Endothelial cell of umbilical vein (primary cell): ENCODE measurements around the gene DNASE1L1. TPM values are rescaled to one million over a fixed set of nuclear protein-coding genes. Genes with fewer than 3 reads are reported as not detected.

Experiments used
- BruUV-seq: library from RNA; stranded (reverse); fragments of 400-500 nt; replicated peaks from 2 replicates; lab custom pipeline; 2021; lab: Mats Ljungman, UMichigan
- CTCF ChIA-PET: fragments of 300-600, 350-600 bp; sonication (Branson Sonifier 250); formaldehyde crosslinking; loops from one replicate; lab custom pipeline; 2021; ENCODE audit warnings: antibody characterized with exemption, inconsistent platforms; lab: Charles Lee
- POLR2A ChIA-PET: fragments of 300-600, 350-600 bp; sonication (Branson Sonifier 250); formaldehyde crosslinking; loops from one replicate; lab custom pipeline; 2021; ENCODE audit warnings: antibody characterized with exemption, inconsistent platforms; lab: Charles Lee
- DNase-seq: peaks from one replicate; pipeline ENCODE4 v3.0.0-alpha.2; 2011; ENCODE audit warnings: low read depth, low spot score
- FAIRE-seq: peaks from 2 replicates; lab custom pipeline; 2011; peaks lifted over from hg19 to GRCh38; lab: Jason Lieb, UNC
- H2AFZ ChIP-seq: 2 replicates; pipeline ENCODE4 v1.6.0; 2012; ENCODE audit warnings: low read depth, low read length, control low read depth, inconsistent platforms
- H3K27ac ChIP-seq: 2 replicates; pipeline ENCODE4 v1.5.1; 2011; ENCODE audit warnings: low read depth, mild to moderate bottlenecking, control low read depth, low read length, moderate library complexity; ENCODE audit not compliant: insufficient read depth
- H3K27me3 ChIP-seq, 2 experiments: 2 replicates each; pipeline versions ENCODE4 v1.6.0 to v1.6.1; 2011; ENCODE audit warnings: low read length in 2 of 2, mixed read lengths in 1 of 2; ENCODE audit not compliant: control insufficient read depth in 2 of 2, insufficient read depth in 2 of 2
- H3K36me3 ChIP-seq, 2 experiments: 2 replicates in 1 of 2; 3 replicates in 1 of 2; pipeline ENCODE4 v1.5.1; 2011; ENCODE audit warnings: low read length in 2 of 2, mild to moderate bottlenecking in 1 of 2, moderate library complexity in 1 of 2; ENCODE audit not compliant: control insufficient read depth in 2 of 2, insufficient read depth in 2 of 2; ENCODE audit errors: extremely low read depth in 1 of 2
- H3K4me1 ChIP-seq: 3 replicates; pipeline ENCODE4 v1.5.1; 2011; ENCODE audit warnings: mild to moderate bottlenecking, low read length; ENCODE audit not compliant: control insufficient read depth, insufficient read depth; ENCODE audit errors: extremely low read depth
- H3K4me2 ChIP-seq: 2 replicates; pipeline ENCODE4 v1.6.1; 2011; ENCODE audit warnings: low read length, control low read depth, mixed read lengths; ENCODE audit not compliant: insufficient read depth
- H3K4me3 ChIP-seq, 3 experiments: fragments of 200-600 bp in 1 of 3; sonication (generic), shearing (Covaris generic) in 1 of 3; replicated peaks in 1 of 3; 2 replicates each; pipeline ENCODE4 v1.5.1; 2011 to 2016; ENCODE audit warnings: control low read depth in 3 of 3, low read length in 3 of 3, mild to moderate bottlenecking in 2 of 3, inconsistent platforms in 1 of 3, low read depth in 1 of 3, moderate library complexity in 1 of 3; ENCODE audit not compliant: insufficient read depth in 1 of 3
- H3K79me2 ChIP-seq: 2 replicates; pipeline ENCODE4 v1.6.0; 2012; ENCODE audit warnings: low read length, inconsistent platforms; ENCODE audit not compliant: control insufficient read depth, insufficient read depth
- H3K9ac ChIP-seq: replicated peaks from 2 replicates; pipeline ENCODE3; 2011; ENCODE audit warnings: low read length, control low read depth; ENCODE audit not compliant: insufficient read depth; ENCODE audit errors: extremely low read depth
- H3K9me1 ChIP-seq: replicated peaks from 3 replicates; pipeline ENCODE4 v1.6.0; 2011; ENCODE audit warnings: mild to moderate bottlenecking, low read length; ENCODE audit not compliant: control insufficient read depth, insufficient read depth; ENCODE audit errors: extremely low read depth
- H3K9me3 ChIP-seq: replicated peaks from 2 replicates; pipeline ENCODE4 v1.5.1; 2012; ENCODE audit warnings: low read length, inconsistent platforms; ENCODE audit not compliant: control insufficient read depth, insufficient read depth
- H4K20me1 ChIP-seq: replicated peaks from 2 replicates; pipeline ENCODE3; 2011; ENCODE audit warnings: mild to moderate bottlenecking, low read length; ENCODE audit not compliant: control insufficient read depth, insufficient read depth; ENCODE audit errors: extremely low read depth
- EZH2 ChIP-seq: IDR thresholded peaks from 2 replicates; pipeline ENCODE4 v1.6.1; 2012; ENCODE audit warnings: borderline replicate concordance, low read depth, mild to moderate bottlenecking, moderate library complexity, low read length, inconsistent platforms; ENCODE audit not compliant: severe bottlenecking
- FOS ChIP-seq: IDR thresholded peaks from 2 replicates; pipeline ENCODE4 v1.6.1; 2011; ENCODE audit warnings: mild to moderate bottlenecking, low read length, moderate library complexity, borderline replicate concordance; ENCODE audit not compliant: insufficient read depth
- GATA2 ChIP-seq: IDR thresholded peaks from 2 replicates; pipeline ENCODE4 v1.7.0; 2011; ENCODE audit warnings: low read depth, mild to moderate bottlenecking, moderate library complexity, mixed read lengths, low read length; ENCODE audit not compliant: insufficient read length, insufficient read depth
- JUN ChIP-seq: IDR thresholded peaks from 2 replicates; pipeline ENCODE4 v1.6.1; 2011; ENCODE audit warnings: borderline replicate concordance, low read depth; ENCODE audit not compliant: insufficient read length, insufficient read depth
- MYC ChIP-seq: IDR thresholded peaks from one replicate; pipeline ENCODE4 v1.6.1; 2011; ENCODE audit warnings: mild to moderate bottlenecking, low read depth, low read length
- POLR2A ChIP-seq: IDR thresholded peaks from 2 replicates; pipeline ENCODE4 v1.6.1; 2012; ENCODE audit warnings: low read depth, mild to moderate bottlenecking, control low read depth, low read length
- POLR2AphosphoS5 ChIP-seq: IDR thresholded peaks from 2 replicates; pipeline ENCODE4 v1.6.1; 2012; ENCODE audit warnings: low read depth, mild to moderate bottlenecking, control low read depth, low read length, moderate library complexity; ENCODE audit not compliant: insufficient read depth
- dilution Hi-C: fragments of 300-500 bp; cut with MboI; formaldehyde crosslinking; loops from one replicate; pipeline ENCODE4 v1.15.0; 2019; ENCODE audit warnings: low sequenced_read_pairs; ENCODE audit not compliant: extremely low pct_ligation_motif_present
- intact Hi-C: fragments of 100-400 bp; cut with micrococcal nuclease; formaldehyde crosslinking; loops from one replicate; pipeline ENCODE4 v1.10.0; 2022
- polyA plus RNA-seq, 4 experiments: library from polyadenylated mRNA; depleted of rRNA in 3 of 4; stranded (reverse) in 3 of 4; unstranded in 1 of 4; fragments of >200 nt; gene quantifications; 2 replicates each; pipeline versions ENCODE4 v1.2.1 to v1.2.3, GENCODE V29; 2011 to 2012; ENCODE audit warnings: missing spikeins in 1 of 4
- total RNA-seq: library from RNA; stranded (reverse); gene quantifications from 2 replicates; pipeline ENCODE4 v1.2.3, GENCODE V29; 2021
- TF ChIP-seq, protein P1 (sequence below), 2 donors: IDR thresholded peaks; 1 replicate in 1 of 2; 2 replicates in 1 of 2; pipeline ENCODE4 v1.5.1; 2011; ENCODE audit warnings: low read length in 2 of 2, mild to moderate bottlenecking in 2 of 2, moderate library complexity in 2 of 2, control low read depth in 1 of 2, inconsistent platforms in 1 of 2, low read depth in 1 of 2; ENCODE audit not compliant: insufficient read depth in 1 of 2; ENCODE audit errors: extremely low read depth in 1 of 2
- TF ChIP-seq, protein P2 (sequence below): IDR thresholded peaks from 2 replicates; pipeline ENCODE4 v1.6.1; 2011; ENCODE audit not compliant: insufficient read depth, insufficient read length

DNASE1L1 gene
- total and polyA plus RNA-seq, 2 donors (not counting 3 experiments of a cell fraction or from before 2014, with no cell fraction given), result 61.5 to 84.9 TPM

- H4K20me1 ChIP-seq, result no peaks in the 10 kb centered on the region
- peaks cover 21% of the 10 kb centered on the region for H3K4me1 ChIP-seq
- no peak overlapping the region for H3K4me2 ChIP-seq
- peaks cover 41% of the 10 kb centered on the region for H3K79me2 ChIP-seq
- no TSS peak for BruUV-seq
- H2AFZ ChIP-seq, result no peak overlapping the region
- no peak for TF ChIP-seq MYC
- TF ChIP-seq, protein P1, sequence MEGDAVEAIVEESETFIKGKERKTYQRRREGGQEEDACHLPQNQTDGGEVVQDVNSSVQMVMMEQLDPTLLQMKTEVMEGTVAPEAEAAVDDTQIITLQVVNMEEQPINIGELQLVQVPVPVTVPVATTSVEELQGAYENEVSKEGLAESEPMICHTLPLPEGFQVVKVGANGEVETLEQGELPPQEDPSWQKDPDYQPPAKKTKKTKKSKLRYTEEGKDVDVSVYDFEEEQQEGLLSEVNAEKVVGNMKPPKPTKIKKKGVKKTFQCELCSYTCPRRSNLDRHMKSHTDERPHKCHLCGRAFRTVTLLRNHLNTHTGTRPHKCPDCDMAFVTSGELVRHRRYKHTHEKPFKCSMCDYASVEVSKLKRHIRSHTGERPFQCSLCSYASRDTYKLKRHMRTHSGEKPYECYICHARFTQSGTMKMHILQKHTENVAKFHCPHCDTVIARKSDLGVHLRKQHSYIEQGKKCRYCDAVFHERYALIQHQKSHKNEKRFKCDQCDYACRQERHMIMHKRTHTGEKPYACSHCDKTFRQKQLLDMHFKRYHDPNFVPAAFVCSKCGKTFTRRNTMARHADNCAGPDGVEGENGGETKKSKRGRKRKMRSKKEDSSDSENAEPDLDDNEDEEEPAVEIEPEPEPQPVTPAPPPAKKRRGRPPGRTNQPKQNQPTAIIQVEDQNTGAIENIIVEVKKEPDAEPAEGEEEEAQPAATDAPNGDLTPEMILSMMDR (IDR thresholded peaks at IDR 0.05; ENCODE audit: extremely low read depth in 1 of 2, insufficient read depth in 1 of 2, low read depth in 1 of 2, low read length in 2 of 2), result no peak
- no peak for TF ChIP-seq JUN
- TF ChIP-seq POLR2A, result no peak
- no peak for TF ChIP-seq POLR2AphosphoS5
- TF ChIP-seq, protein P2, sequence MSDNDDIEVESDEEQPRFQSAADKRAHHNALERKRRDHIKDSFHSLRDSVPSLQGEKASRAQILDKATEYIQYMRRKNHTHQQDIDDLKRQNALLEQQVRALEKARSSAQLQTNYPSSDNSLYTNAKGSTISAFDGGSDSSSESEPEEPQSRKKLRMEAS, result no peak
- TF ChIP-seq GATA2, result no peak
- no peak for TF ChIP-seq EZH2
- TF ChIP-seq FOS, result no peak
- H3K9me1 ChIP-seq, result no peaks in the 10 kb centered on the region
- no peaks in the 10 kb centered on the region for H3K9me3 ChIP-seq
- dilution Hi-C loops (no loop called here), intact Hi-C loops (no loop called here)
- no peak overlapping the region for H3K9ac ChIP-seq
- CTCF ChIA-PET, result interaction anchor here (1.5 kb wide), 1 partner anchor 10 kb away, joined by 4 read pairs; no protein-coding TSS in a partner anchor
- no peak for FAIRE-seq
- H3K27me3 ChIP-seq, result no peaks in the 10 kb centered on the region
- no peak overlapping the region for H3K27ac ChIP-seq
- DNase-seq, result no peak
- H3K4me3 ChIP-seq, result no peak overlapping the region
- H3K36me3 ChIP-seq, result peaks cover 2 to 26% of the 10 kb centered on the region in 2 experiments
- POLR2A ChIA-PET, result no interaction called here
Measured at GRCh38 chrX:154434394-154435168, 25.5 kb upstream of the DNASE1L1 start.
